ENCODE results near the gene PRKAR1B. TPM values are rescaled to one million over a fixed set of nuclear protein-coding genes. Genes with fewer than 3 reads are reported as not detected.

PRKAR1B gene
- total RNA-seq, 1 experiment from 2014 or later: 51.7 TPM

GRCh38 chr7:518630-519483, 208.2 kb downstream of the PRKAR1B start:
- Histone ChIP-seq H3K9me3 (ENCODE audit: insufficient read depth, low read depth) (no peaks in the 10 kb centered on the region), H3K27me3 (ENCODE audit: insufficient read depth, low read depth) (no peaks in the 10 kb centered on the region), H3K79me2 (ENCODE audit: low read depth) (peaks cover 36% of the 10 kb centered on the region), H3K4me1 (replicated peaks; ENCODE audit: insufficient read depth) (peaks cover 10% of the 10 kb centered on the region; the same call in 1 of the 2 replicates), H3K36me3 (ENCODE audit: low read depth) (no peaks in the 10 kb centered on the region), H3K4me3 (peak overlapping the region; percentile 95), H4K20me1 (ENCODE audit: insufficient read depth) (peaks cover 14% of the 10 kb centered on the region), H2AFZ (peak overlapping the region; percentile 81), H3F3A (ENCODE audit: insufficient read depth, low read depth) (peaks cover 15% of the 10 kb centered on the region; the same call in 1 of the 2 replicates), H3K4me2 (peak overlapping the region; percentile 98), H3K27ac (peak overlapping the region; percentile 17; the same call in 1 of the 2 replicates), H3K9me2 (ENCODE audit: insufficient read depth) (no peaks in the 10 kb centered on the region)
- TSS peak; percentile 55 for BruUV-seq (replicated peaks)
- intact Hi-C loops (cut with micrococcal nuclease; ENCODE audit: unreplicated experiment): loop anchor here (2.0 kb wide), 3 partner anchors 20 to 214 kb away; no protein-coding TSS in a partner anchor
- POLR2A ChIA-PET (ENCODE audit: unreplicated experiment): interaction anchor here (0.6 to 1.3 kb wide), 2 partner anchors 20 to 78 kb away, joined by 7 to 13 read pairs; no protein-coding TSS in a partner anchor
- TF ChIP-seq EZH2 (IDR thresholded peaks at IDR 0.05; ENCODE audit: low read depth): no peak
- peak; percentile 62 to 93 for DNase-seq
- CTCF ChIA-PET: interaction anchor here (1.0 kb wide), 1 partner anchor 198 kb away, joined by 4 read pairs; no protein-coding TSS in a partner anchor

- TSS peak; percentile 23 for BruUV-seq (replicated peaks)
Observed at GRCh38 chr7:517774-518629, 209.1 kb downstream of the PRKAR1B start.

More at GRCh38 chr7:517774-518629, 209.1 kb downstream of the PRKAR1B start:
- Histone ChIP-seq H3K27me3 (ENCODE audit: insufficient read depth, low read depth) (no peaks in the 10 kb centered on the region), H3K27ac (0 out of 2 replicates have a peak overlapping the region, but pooled peaks have one; percentile 28), H3K4me3 (peak overlapping the region; percentile 95), H2AFZ (peak overlapping the region; percentile 81), H3K79me2 (ENCODE audit: low read depth) (peaks cover 42% of the 10 kb centered on the region), H3K9me2 (ENCODE audit: insufficient read depth) (no peaks in the 10 kb centered on the region), H3F3A (ENCODE audit: insufficient read depth, low read depth) (peaks cover 9% of the 10 kb centered on the region; the same call in 1 of the 2 replicates), H4K20me1 (ENCODE audit: insufficient read depth) (peaks cover 22% of the 10 kb centered on the region), H3K9me3 (ENCODE audit: insufficient read depth, low read depth) (no peaks in the 10 kb centered on the region), H3K4me2 (peak overlapping the region; percentile 98), H3K36me3 (ENCODE audit: low read depth) (no peaks in the 10 kb centered on the region), H3K4me1 (replicated peaks; ENCODE audit: insufficient read depth) (peaks cover 10% of the 10 kb centered on the region; the same call in 1 of the 2 replicates)
- POLR2A ChIA-PET (ENCODE audit: unreplicated experiment): interaction anchor here (0.5 kb wide), 1 partner anchor 213 kb away, joined by 16 read pairs; no protein-coding TSS in a partner anchor
- CTCF ChIA-PET: interaction anchor here (0.6 to 1.0 kb wide), 2 partner anchors 35 to 197 kb away, joined by 3 to 4 read pairs; no protein-coding TSS in a partner anchor
- peak; percentile 45 to 60 for DNase-seq
- TF ChIP-seq CTCF (conservative IDR thresholded peaks at IDR 0.05): no peak
- TF ChIP-seq EZH2 (IDR thresholded peaks at IDR 0.05; ENCODE audit: low read depth): no peak
- intact Hi-C loops (cut with micrococcal nuclease; ENCODE audit: unreplicated experiment): loop anchor here (2.0 kb wide), 3 partner anchors 21 to 215 kb away; no protein-coding TSS in a partner anchor

Data from PC-9 (cell line).